Activated naive CD4-positive, alpha-beta T cell treated with anti-CD3 and anti-CD28 coated beads for 36 hours (primary cell): ENCODE data around the gene SKIC8. TPM values are rescaled to one million over a fixed set of nuclear protein-coding genes. Genes with fewer than 3 reads are reported as not detected.
A peak's percentile ranks its signal among the peaks of the same experiment; 100 is the strongest.

Experiments
- CTCF ChIA-PET: fragments of 350-600 bp; sonication (Branson Sonifier 250); formaldehyde crosslinking; loops from one replicate; lab custom pipeline; 2021; ENCODE audit warnings: antibody characterized with exemption; lab: Charles Lee
- DNase-seq: peaks from one replicate; pipeline ENCODE4 v3.0.0-alpha.2; 2020
- H3K27ac Mint-ChIP-seq: one replicate; pipeline ENCODE4 v1.8.0; 2021; ENCODE audit warnings: mild to moderate bottlenecking, mixed read lengths
- H3K27me3 Mint-ChIP-seq: one replicate; pipeline ENCODE4 v1.8.0; 2021; ENCODE audit warnings: low read depth, mixed read lengths
- H3K36me3 Mint-ChIP-seq: one replicate; pipeline ENCODE4 v1.8.0; 2021; ENCODE audit warnings: low read depth, mixed read lengths
- H3K4me1 Mint-ChIP-seq: one replicate; pipeline ENCODE4 v1.8.0; 2021; ENCODE audit warnings: low read depth, mixed read lengths
- H3K4me3 Mint-ChIP-seq: one replicate; pipeline ENCODE4 v1.8.0; 2021; ENCODE audit warnings: mild to moderate bottlenecking, moderate library complexity, mixed read lengths
- H3K9me3 Mint-ChIP-seq: one replicate; pipeline ENCODE4 v1.8.0; 2021; ENCODE audit warnings: mixed read lengths
- intact Hi-C: fragments of 100-400 bp; cut with micrococcal nuclease; formaldehyde crosslinking; loops from one replicate; pipeline ENCODE4 v1.15.1; 2023
- total RNA-seq, 2 experiments: library from RNA; stranded (reverse); gene quantifications; one replicate each; pipeline ENCODE4 v1.2.3, GENCODE V29; 2021

SKIC8 gene
- total RNA-seq, 2 experiments from 2014 or later, result 44.2 to 46.9 TPM

DNA sequence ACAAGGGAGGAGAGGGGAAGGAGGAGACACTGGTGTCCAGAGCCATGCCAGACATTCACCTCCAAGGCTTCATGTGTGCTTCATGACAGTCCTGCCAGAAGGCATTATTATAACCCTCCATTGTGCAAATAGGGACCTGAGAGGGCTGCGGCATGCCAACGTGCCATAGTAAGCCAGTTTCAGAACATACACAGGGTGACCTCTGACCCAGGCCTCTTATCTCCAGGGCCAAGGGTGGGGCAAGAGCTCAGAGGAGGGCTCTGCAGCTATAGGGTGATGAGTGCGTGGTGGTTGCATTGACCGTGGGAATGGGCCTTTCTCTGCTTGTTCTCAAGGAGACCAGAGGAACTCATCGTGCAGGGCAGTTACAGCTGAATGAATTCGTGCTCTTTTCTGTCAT is 55.3 kb downstream of the SKIC8 start:
- CTCF ChIA-PET, result interaction anchor here (0.6 to 2.3 kb wide), 8 partner anchors 49 to 334 kb away, joined by 3 to 8 read pairs (median 4); no protein-coding TSS in a partner anchor
- Mint-ChIP-seq H3K4me1 (no peaks in the 10 kb centered on the region), H3K27ac (no peak overlapping the region), H3K4me3 (no peak overlapping the region), H3K27me3 (no peaks in the 10 kb centered on the region), H3K36me3 (no peaks in the 10 kb centered on the region), H3K9me3 (no peaks in the 10 kb centered on the region)
- intact Hi-C loops, result loop anchor here (5.0 kb wide), 1 partner anchor 67 kb away; no protein-coding TSS in a partner anchor
- DNase-seq, result no peak

DNA sequence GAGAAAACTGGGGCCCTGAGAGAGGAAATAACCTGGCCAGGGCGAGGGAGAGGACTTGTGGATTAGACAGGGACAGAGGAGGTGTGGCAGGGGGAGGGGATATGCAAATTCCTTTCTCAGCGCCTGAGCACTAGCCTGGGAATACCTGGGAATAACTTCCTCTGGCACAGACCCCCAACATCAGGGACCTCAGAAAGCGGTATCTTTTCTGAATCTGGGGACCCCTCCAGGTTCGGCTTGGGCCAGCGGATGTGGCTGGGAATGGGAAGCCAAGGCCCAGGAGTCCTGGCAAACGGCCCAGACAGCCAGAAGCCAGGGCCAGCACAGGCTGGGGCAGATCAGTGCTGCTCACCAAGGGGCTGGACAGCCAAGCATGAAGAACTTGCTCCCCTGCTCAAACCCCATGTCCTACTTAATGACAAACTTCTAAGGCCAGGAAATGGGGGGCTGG is 55.9 kb downstream of the SKIC8 start:
- Mint-ChIP-seq H3K27ac (no peak overlapping the region), H3K9me3 (no peaks in the 10 kb centered on the region), H3K27me3 (no peaks in the 10 kb centered on the region), H3K4me1 (no peaks in the 10 kb centered on the region), H3K36me3 (no peaks in the 10 kb centered on the region), H3K4me3 (no peak overlapping the region)
- CTCF ChIA-PET, result interaction anchor here (0.6 to 1.7 kb wide), 4 partner anchors 48 to 333 kb away, joined by 3 to 5 read pairs (median 4); no protein-coding TSS in a partner anchor
- DNase-seq, result no peak
- intact Hi-C loops, result loop anchor here (5.0 kb wide), 1 partner anchor 66 kb away; no protein-coding TSS in a partner anchor

- Mint-ChIP-seq H3K27me3 (no peaks in the 10 kb centered on the region), H3K4me3 (no peak overlapping the region), H3K9me3 (no peaks in the 10 kb centered on the region), H3K27ac (no peak overlapping the region), H3K36me3 (no peaks in the 10 kb centered on the region), H3K4me1 (no peaks in the 10 kb centered on the region)
- intact Hi-C loops, result loop anchor here (5.0 kb wide), 1 partner anchor 66 kb away; no protein-coding TSS in a partner anchor
- CTCF ChIA-PET, result interaction anchor here (0.6 to 5.1 kb wide), 8 partner anchors 23 to 335 kb away, joined by 3 to 74 read pairs (median 4); no protein-coding TSS in a partner anchor
- no peak for DNase-seq
Measured at GRCh38 chr15:78243058-78243457, 56.4 kb downstream of the SKIC8 start.

DNA sequence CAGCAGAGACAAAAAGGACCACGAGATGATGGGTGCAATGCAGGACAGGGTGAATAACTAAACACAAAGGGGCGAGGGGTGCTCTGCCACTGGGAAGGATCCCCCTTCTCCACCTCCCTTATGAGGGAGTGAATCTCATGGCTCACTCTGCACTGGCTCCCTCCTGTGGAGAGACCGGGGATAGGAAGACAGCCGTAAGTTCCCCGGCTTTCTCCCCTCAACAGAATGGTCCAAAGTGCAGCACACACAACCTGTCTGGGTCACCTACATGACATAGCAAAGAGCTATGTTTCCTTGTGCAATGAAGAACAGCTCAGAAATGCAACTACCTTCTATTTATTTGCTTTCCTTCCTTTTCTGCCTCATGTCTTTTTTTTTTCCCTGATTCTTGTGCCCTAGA is 57.3 kb downstream of the SKIC8 start:
- CTCF ChIA-PET, result interaction anchor here (0.6 to 5.1 kb wide), 16 partner anchors 14 to 334 kb away, joined by 3 to 74 read pairs (median 4); partner anchors contain the start of genes CIB2 and SKIC8
- Mint-ChIP-seq H3K9me3 (no peaks in the 10 kb centered on the region), H3K4me3 (no peak overlapping the region), H3K36me3 (no peaks in the 10 kb centered on the region), H3K27me3 (no peaks in the 10 kb centered on the region), H3K4me1 (no peaks in the 10 kb centered on the region), H3K27ac (no peak overlapping the region)
- intact Hi-C loops, result loop anchor here (5.0 kb wide), 1 partner anchor 65 kb away; no protein-coding TSS in a partner anchor
- DNase-seq, result peak; percentile 43

DNA sequence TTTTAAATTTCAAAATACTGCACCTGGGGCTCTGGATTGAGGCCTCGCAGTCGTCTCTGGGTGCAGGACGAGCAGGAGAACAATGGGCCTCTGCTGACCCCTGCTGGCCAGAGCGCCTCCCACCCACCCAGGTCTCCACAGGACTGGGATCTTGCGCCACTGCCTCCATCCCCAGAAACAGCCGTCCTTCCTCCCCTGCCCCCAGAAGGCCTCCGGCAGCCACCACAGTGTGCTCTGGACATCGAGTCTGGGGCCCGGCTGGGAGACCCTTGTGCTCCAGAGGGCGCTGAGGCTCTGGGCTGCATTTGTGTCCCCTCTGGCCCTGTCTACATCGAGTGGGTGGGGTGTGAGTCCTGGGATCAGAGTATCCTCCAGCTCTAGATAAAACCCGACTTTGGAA is 58.4 kb downstream of the SKIC8 start:
- DNase-seq, result peak; percentile 92
- H3K36me3 Mint-ChIP-seq, result no peaks in the 10 kb centered on the region
- H3K27me3 Mint-ChIP-seq, result no peaks in the 10 kb centered on the region
- CTCF ChIA-PET, result interaction anchor here (0.6 to 5.1 kb wide), 37 partner anchors 13 to 624 kb away, joined by 3 to 74 read pairs (median 6); partner anchors contain the start of genes CIB2 and SKIC8
- H3K9me3 Mint-ChIP-seq, result no peaks in the 10 kb centered on the region
- intact Hi-C loops, result loop anchor here (1.0 to 5.0 kb wide), 5 partner anchors 46 to 282 kb away; partner anchors contain the start of gene CIB2
- H3K27ac Mint-ChIP-seq, result no peak overlapping the region
- no peak overlapping the region for H3K4me3 Mint-ChIP-seq
- H3K4me1 Mint-ChIP-seq, result no peaks in the 10 kb centered on the region

DNA sequence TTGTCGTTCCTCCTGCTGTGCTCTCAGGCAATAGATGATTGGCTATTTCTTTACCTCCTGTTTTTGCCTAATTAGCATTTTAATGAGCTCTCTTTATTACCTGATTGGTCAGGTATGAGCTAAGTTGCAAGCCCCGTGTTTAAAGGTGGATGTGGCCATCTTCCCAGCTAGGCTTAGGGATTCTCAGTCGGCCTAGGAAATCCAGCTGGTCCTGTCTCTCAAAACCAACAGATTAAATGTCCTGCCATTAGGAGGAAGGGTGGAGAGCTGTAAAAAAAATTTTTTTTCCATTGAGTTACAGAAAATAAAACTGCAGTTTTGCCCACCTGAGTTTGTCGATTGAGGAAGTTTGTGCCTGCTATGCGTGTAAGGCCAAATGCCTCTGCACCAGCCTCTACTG is 59.6 kb downstream of the SKIC8 start:
- no peak for DNase-seq
- CTCF ChIA-PET, result interaction anchor here (0.6 to 5.1 kb wide), 30 partner anchors 9 to 332 kb away, joined by 3 to 74 read pairs (median 6); partner anchors contain the start of genes CIB2 and SKIC8
- H3K27me3 Mint-ChIP-seq, result no peaks in the 10 kb centered on the region

GRCh38 chr15:78237146-78237545 is 62.3 kb downstream of the SKIC8 start:
- Mint-ChIP-seq H3K4me1 (peaks cover 3% of the 10 kb centered on the region), H3K4me3 (no peak overlapping the region), H3K9me3 (no peaks in the 10 kb centered on the region), H3K27me3 (no peaks in the 10 kb centered on the region), H3K27ac (no peak overlapping the region), H3K36me3 (no peaks in the 10 kb centered on the region)
- CTCF ChIA-PET, result interaction anchor here (0.7 to 1.0 kb wide), 2 partner anchors 42 to 59 kb away, joined by 3 read pairs; no protein-coding TSS in a partner anchor
- intact Hi-C loops, result no loop called here
- no peak for DNase-seq

More for the DNA sequence above, 59.6 kb downstream of the SKIC8 start:
- Mint-ChIP-seq H3K4me1 (peaks cover under 1% of the 10 kb centered on the region), H3K36me3 (no peaks in the 10 kb centered on the region), H3K27ac (no peak overlapping the region), H3K4me3 (no peak overlapping the region), H3K9me3 (no peaks in the 10 kb centered on the region)
- intact Hi-C loops, result loop anchor here (2.0 to 5.0 kb wide), 3 partner anchors 45 to 281 kb away; no protein-coding TSS in a partner anchor

DNA sequence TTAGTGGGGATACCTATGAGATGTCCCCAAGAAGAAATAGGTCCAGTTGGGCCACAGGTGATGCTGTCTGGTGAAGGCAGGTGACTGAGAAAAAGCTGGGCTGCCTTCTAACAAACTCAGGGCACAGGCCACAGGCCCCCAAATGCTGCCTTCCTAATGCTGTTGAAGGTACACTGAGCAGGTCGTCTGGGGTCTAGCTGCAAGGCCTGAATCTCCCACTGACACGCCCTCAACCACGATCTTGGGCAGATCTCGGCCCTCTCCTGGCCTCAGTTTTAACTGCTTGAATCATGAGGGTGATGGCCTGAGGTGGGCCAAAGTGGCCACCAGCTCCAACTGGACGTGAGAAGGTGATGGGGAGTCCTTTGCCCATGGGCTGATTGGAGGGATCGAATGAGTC is 62.9 kb downstream of the SKIC8 start:
- Mint-ChIP-seq H3K9me3 (no peaks in the 10 kb centered on the region), H3K27me3 (no peaks in the 10 kb centered on the region), H3K4me1 (peaks cover 3% of the 10 kb centered on the region), H3K27ac (no peak overlapping the region), H3K36me3 (no peaks in the 10 kb centered on the region), H3K4me3 (no peak overlapping the region)
- intact Hi-C loops, result no loop called here
- no peak for DNase-seq
- CTCF ChIA-PET, result interaction anchor here (0.7 kb wide), 1 partner anchor 9 kb away, joined by 3 read pairs; no protein-coding TSS in a partner anchor

GRCh38 chr15:78234515-78235040 is 64.8 kb downstream of the SKIC8 start, which contains the start of gene ACSBG1:
ACSBG1 (minus strand) TSS chr15:78234565; CDS start chr15:78234501, 64 bp downstream.
- intact Hi-C loops, result no loop called here
- H3K9me3 Mint-ChIP-seq, result no peaks in the 10 kb centered on the region
- CTCF ChIA-PET, result no interaction called here
- no peaks in the 10 kb centered on the region for H3K27me3 Mint-ChIP-seq
- DNase-seq, result no peak
- H3K4me3 Mint-ChIP-seq, result no peak within 1 kb of the TSS
- H3K27ac Mint-ChIP-seq, result no peak within 1 kb of the TSS
- peaks cover 3% of the 10 kb centered on the region for H3K4me1 Mint-ChIP-seq
- no peaks in the 10 kb centered on the region for H3K36me3 Mint-ChIP-seq

- no peak overlapping the region for H3K4me3 Mint-ChIP-seq
- intact Hi-C loops, result no loop called here
- H3K27ac Mint-ChIP-seq, result no peak overlapping the region
- no peaks in the 10 kb centered on the region for H3K36me3 Mint-ChIP-seq
- H3K4me1 Mint-ChIP-seq, result peaks cover 3% of the 10 kb centered on the region
- H3K9me3 Mint-ChIP-seq, result no peaks in the 10 kb centered on the region
- no peak for DNase-seq
- H3K27me3 Mint-ChIP-seq, result no peaks in the 10 kb centered on the region
- CTCF ChIA-PET, result no interaction called here
Measured at GRCh38 chr15:78233496-78233895, 65.9 kb downstream of the SKIC8 start.
